Measurements from ENCODE around the gene LIPC. TPM values are rescaled to one million over a fixed set of nuclear protein-coding genes. Genes with fewer than 3 reads are reported as not detected.

The LIPC gene
- total and polyA plus RNA-seq, 10 of the 15 experiments (the other 5 are each of a cell fraction or from before 2014, with no cell fraction given), result 0.06 to 0.31 (median 0.16) TPM; not detected in 1

DNA sequence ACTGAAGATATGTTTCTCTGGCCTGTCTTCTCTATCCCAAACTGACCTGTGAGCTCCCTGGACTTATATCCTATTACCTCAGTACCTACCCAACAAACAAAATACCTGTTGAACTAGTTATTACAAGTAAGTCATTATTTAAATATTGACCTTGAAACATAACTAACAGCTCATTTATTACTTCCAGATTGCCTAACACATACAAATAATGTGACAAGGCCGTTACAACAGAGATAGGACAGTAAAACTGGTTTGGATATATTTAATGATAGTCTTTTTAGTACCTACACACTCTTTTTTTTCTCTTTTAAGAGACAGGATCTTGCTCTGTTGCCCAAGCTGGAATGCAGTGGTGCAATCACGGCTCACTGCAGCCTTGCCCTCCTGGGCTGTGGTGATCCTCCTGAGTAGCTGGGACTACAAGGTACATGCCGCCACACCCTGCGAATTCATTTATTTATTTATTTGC is 172.7 kb downstream of the LIPC start:
- Histone ChIP-seq H3K9me3 (replicated peaks; ENCODE audit: control insufficient read depth, insufficient read depth, low read length) (no peaks in the 10 kb centered on the region), H3K9ac (ENCODE audit: control insufficient read depth, insufficient read depth, low read length) (no peak overlapping the region), H4K20me1 (ENCODE audit: control insufficient read depth, insufficient read depth) (no peaks in the 10 kb centered on the region), H2AFZ (ENCODE audit: control insufficient read depth, low read depth, low read length) (no peak overlapping the region), H3K4me1 (ENCODE audit: control insufficient read depth, insufficient read depth, low read length) (no peaks in the 10 kb centered on the region), H3K27me3 (replicated peaks in 1 of 2; ENCODE audit: control insufficient read depth in 2 of 2, insufficient read depth in 2 of 2, low read length in 1 of 2) (no peaks in the 10 kb centered on the region), H3K79me2 (ENCODE audit: control insufficient read depth, insufficient read depth, low read length) (no peaks in the 10 kb centered on the region), H3K36me3 (ENCODE audit: control insufficient read depth in 2 of 2, insufficient read depth in 2 of 2, low read length in 1 of 2) (peaks cover 1 to 19% of the 10 kb centered on the region in 2 experiments; a peak in 3 of 4 replicates), H3K4me3 (no peak overlapping the region), H3K4me2 (ENCODE audit: control insufficient read depth, insufficient read depth) (no peak overlapping the region), H3K27ac (ENCODE audit: control insufficient read depth, insufficient read depth) (no peak overlapping the region)
- no peak for FAIRE-seq
- POLR2A ChIA-PET, result no interaction called here
- RAD21 ChIA-PET (ENCODE audit: unreplicated experiment), result no interaction called here
- SMC1A ChIA-PET (ENCODE audit: uncharacterized antibody, unreplicated experiment), result interaction anchor here (0.6 to 1.1 kb wide), 4 partner anchors 10 to 47 kb away, joined by 3 to 4 read pairs (median 3); no protein-coding TSS in a partner anchor
- in situ Hi-C loops (cut with MboI) (no loop called here), intact Hi-C loops (cut with micrococcal nuclease; ENCODE audit: unreplicated experiment) (no loop called here)
- no peak for ATAC-seq
- TF ChIP-seq STAT1 (conservative IDR thresholded peaks at IDR 0.05) (no peak), NFYB (IDR thresholded peaks at IDR 0.05; ENCODE audit: insufficient read depth, low read depth, low read length) (no peak), GATAD2B (conservative IDR thresholded peaks at IDR 0.05; ENCODE audit: low read depth) (no peak), PML (IDR thresholded peaks at IDR 0.05; ENCODE audit: low read length) (no peak), ZNF24 (IDR thresholded peaks at IDR 0.05) (no peak), CEBPZ (IDR thresholded peaks at IDR 0.05; ENCODE audit: low read depth, low read length) (no peak), RAD51 (IDR thresholded peaks at IDR 0.05) (no peak), JUND (IDR thresholded peaks at IDR 0.05; ENCODE audit: low read depth, low read length) (no peak), FOXK2 (IDR thresholded peaks at IDR 0.05) (no peak)
- TF ChIP-seq, protein P1, sequence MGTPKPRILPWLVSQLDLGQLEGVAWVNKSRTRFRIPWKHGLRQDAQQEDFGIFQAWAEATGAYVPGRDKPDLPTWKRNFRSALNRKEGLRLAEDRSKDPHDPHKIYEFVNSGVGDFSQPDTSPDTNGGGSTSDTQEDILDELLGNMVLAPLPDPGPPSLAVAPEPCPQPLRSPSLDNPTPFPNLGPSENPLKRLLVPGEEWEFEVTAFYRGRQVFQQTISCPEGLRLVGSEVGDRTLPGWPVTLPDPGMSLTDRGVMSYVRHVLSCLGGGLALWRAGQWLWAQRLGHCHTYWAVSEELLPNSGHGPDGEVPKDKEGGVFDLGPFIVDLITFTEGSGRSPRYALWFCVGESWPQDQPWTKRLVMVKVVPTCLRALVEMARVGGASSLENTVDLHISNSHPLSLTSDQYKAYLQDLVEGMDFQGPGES (IDR thresholded peaks at IDR 0.05), result no peak
- TF ChIP-seq, protein P2, sequence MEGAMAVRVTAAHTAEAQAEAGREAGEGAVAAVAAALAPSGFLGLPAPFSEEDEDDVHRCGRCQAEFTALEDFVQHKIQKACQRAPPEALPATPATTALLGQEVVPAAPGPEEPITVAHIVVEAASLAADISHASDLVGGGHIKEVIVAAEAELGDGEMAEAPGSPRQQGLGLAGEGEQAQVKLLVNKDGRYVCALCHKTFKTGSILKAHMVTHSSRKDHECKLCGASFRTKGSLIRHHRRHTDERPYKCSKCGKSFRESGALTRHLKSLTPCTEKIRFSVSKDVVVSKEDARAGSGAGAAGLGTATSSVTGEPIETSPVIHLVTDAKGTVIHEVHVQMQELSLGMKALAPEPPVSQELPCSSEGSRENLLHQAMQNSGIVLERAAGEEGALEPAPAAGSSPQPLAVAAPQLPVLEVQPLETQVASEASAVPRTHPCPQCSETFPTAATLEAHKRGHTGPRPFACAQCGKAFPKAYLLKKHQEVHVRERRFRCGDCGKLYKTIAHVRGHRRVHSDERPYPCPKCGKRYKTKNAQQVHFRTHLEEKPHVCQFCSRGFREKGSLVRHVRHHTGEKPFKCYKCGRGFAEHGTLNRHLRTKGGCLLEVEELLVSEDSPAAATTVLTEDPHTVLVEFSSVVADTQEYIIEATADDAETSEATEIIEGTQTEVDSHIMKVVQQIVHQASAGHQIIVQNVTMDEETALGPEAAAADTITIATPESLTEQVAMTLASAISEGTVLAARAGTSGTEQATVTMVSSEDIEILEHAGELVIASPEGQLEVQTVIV (IDR thresholded peaks at IDR 0.05; ENCODE audit: borderline replicate concordance, partially characterized antibody), result no peak
- no TSS peak for BruUV-seq (replicated peaks)
- 94% methylated on average over 4 of the region's 4 CpGs for WGBS (ENCODE audit: insufficient coverage, insufficient replicate concordance, low lambda C conversion rate, missing lambda C conversion rate)
- no peak for DNase-seq (ENCODE audit: low read depth, low spot score)
- CTCF ChIA-PET, result no interaction called here

All from GM12878 (cell line).